NCI-H1417 (cell line): ENCODE measurements around the gene RHOBTB3.
"Not testable (repeated sequence)": the region's sequence is repeated elsewhere in the genome, so short reads cannot be mapped to it uniquely, and the experiment has no call there.

Experiments
- DNase-seq, 3 experiments: peaks; one replicate each; lab custom pipeline; 2025; lab: John Stamatoyannopoulos, UW

The RHOBTB3 gene, protein sequence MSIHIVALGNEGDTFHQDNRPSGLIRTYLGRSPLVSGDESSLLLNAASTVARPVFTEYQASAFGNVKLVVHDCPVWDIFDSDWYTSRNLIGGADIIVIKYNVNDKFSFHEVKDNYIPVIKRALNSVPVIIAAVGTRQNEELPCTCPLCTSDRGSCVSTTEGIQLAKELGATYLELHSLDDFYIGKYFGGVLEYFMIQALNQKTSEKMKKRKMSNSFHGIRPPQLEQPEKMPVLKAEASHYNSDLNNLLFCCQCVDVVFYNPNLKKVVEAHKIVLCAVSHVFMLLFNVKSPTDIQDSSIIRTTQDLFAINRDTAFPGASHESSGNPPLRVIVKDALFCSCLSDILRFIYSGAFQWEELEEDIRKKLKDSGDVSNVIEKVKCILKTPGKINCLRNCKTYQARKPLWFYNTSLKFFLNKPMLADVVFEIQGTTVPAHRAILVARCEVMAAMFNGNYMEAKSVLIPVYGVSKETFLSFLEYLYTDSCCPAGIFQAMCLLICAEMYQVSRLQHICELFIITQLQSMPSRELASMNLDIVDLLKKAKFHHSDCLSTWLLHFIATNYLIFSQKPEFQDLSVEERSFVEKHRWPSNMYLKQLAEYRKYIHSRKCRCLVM

DNA sequence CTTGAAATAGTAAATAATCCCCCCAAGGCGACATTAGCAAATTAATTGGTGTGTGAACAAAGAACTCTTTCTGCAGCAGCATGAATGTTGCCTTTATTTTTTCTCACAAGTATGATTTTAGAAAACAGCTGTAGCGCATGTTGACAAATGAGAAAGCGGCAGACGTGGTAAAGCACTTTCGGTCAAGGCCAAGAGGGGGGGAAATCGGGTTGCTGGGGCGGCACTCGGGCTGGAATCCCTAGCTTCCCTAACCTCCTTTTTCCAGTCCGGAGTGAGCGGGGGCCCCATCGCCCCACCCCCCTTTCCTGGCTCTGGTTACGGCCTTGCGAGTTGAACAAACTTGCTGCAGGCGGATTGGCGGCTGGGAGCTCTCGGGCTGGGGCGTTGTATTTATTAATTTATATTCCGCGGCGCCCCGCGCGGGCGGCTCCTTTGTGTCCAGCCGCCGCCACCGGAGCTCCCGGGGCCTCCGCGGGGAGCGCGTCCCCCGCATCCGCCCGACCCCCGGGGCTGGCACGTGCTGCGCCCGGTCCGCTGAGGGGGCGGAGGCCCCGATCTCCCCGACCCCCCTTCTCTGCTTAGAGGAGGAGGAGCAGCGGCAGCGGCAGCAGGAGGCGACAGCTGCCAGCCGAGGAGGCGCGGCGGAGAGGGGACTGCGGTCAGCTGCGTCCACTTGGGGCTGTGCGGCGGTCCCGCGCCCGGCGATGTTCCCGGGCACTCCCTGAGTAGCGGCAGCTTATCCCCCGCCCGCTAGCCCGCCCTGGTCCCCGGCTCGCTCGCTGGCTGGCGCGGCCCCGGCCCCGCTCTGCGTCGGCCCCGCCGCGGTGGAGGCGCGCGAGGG is at the start of gene RHOBTB3:
Gene RHOBTB3 (plus strand): TSS at position 607 of the 841 bp plus-strand sequence. CDS start 347 bp downstream, outside the sequence.
- DNase-seq, result peak; percentile 79 to 88 (median 82)

DNA sequence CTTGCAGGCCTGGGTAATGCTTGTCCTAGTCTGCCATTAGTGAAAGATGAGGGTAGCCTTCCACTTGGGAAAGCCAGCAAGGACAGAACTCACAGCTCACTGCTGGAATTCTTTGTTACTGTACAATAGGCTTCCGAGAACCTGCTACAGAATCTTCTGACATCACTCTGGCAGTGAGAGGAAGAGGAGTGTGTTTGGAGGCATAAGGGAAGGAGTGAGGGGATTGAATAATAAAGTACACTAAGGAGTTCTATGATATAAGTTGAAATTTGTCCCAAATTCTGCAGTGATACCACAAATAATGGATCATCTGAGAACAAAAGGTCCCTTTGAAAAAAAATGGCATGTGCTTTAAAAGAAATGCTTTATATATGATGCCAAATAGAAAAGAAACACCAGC is 48.2 kb upstream of the RHOBTB3 start, which contains the start of gene SPATA9:
Gene SPATA9 (minus strand): TSS at position 101 of the 400 bp plus-strand sequence. CDS start 137 bp downstream, outside the sequence.
- DNase-seq, result no peak

DNA sequence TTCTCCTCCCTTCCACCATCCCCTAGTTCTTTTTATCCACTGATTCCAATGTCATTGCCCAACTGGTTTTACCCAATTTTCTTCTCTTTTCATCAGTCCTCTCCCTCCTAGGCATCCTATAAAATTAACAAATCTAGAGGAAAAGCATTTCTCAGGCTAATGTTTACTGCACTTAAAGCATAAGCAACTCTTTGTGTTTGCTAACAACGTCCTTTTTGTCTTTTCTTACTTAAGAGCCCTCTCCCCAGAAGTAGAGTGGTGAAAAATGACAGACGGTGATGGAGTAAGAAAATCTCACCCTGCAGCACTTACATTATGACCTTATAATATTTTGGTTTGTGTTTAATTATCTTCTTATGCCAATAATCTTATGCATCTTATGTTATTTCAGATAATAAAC is 46.8 kb upstream of the RHOBTB3 start:
- no peak for DNase-seq

DNA sequence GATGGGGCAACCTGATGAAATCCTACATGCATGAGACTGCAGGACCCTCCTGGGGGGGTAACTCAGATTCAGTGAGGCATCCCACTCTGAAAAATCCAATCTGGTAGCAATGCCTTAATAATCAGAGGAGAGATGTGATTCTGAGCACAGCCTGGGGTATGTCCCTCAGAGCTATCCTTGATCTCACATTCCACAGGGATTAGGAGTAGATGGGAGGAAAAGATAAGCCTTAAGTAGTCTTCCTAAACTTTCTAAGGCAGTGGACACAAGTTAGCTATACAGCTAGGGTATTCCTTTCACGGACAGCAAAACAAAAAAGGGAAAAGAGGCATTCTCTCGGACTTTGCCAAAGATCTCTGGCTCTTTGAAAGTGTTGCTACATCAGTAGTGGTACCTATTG is 44.5 kb upstream of the RHOBTB3 start:
- DNase-seq, result no peak

DNA sequence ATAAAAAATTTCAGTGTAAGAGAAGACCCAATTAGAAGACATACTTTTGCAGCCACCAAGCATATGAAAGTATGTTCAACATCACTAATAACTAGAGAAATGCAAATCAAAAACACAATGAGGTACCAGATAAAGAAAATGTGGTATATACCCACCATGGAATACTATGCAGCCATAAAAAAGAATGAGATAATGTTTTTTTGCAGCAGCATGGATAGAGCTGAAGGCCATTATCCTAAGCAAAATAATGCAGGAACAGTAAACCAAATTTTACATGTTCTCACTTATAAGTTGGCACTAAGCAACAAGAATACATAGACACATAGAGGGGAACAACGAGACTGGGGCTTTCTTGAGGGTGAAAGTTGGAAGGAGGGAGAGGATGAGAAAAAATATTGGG is 41.5 kb upstream of the RHOBTB3 start:
- no peak for DNase-seq

DNA sequence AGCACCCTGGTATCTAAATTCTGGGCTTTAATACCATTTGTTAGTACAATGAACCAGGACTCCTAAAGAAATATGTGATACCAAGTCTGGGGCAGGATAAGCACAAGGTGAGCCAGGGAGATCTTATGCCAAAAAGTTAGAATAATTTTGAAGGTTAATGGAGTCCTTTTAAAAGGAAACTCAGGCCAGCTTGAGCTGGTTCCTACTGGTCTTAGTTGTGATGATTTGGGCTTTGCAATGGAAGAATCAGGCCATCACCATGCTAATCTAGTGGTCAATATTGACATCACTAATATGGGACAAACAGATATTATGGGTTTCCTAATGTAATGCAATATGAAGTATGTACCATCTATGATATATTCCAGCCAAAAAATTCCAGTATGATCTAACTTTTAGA is 40.8 kb upstream of the RHOBTB3 start:
- no peak for DNase-seq

DNA sequence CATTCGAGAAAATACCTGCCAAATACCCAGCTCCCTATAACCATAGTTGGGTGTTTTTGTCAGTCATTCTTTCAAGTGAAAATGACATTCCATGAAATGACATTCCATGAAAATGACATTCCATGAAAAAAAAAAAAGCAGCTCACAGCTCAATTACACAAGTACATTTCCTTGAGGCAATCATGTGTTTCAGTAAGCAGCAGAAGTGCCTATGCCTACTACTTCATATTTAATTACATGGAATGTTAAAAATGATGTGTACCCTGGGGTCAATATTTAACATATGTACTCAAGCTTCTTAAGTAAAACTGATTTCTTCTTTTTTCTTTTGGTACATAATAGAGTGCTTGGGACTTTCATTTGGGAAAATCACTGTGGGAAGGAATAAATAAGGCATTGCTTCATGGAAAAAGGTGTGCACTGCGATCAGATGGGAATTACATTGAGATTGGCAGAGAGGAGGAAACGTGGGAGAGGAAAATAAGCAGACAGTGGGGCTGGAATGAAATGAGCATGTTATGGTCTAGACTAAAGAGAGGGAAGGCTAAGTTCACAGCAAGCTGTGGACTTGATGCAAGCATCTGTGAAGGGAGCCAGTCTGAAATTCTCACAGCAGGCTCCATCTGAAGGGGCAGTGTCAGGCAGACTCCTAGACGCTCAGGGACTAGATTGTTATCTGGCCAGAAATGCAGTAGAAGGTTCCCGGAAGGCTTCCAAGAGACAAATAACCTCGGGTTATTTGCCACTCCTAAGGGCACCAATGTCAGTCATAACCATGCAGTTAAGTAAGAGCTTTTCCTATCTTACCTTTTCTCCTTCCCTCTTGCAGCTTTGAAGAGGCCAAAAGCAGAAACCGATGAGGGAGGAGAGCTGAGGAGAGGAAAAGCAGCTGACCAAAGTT is 33.1 kb upstream of the RHOBTB3 start:
- DNase-seq, result peak in 1 of 3 experiments; percentile 1

DNA sequence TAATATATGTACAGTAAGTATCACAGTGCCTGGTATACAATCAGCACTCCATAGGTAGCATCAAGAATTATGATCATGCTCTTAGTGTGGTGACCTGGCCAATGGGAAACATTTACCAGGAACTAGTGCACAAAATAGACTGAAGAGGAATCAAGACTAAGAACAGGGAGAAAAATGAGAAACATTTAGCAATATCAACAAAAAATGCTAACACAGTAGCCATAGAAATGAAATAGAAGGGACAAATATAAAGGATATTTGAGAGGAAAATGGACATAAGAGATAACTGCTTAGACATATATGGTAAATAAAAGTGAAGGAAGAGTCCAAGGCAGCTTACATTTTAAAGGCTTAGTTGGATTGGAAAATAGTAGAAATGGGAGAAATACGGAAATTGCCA is 31.8 kb upstream of the RHOBTB3 start:
- DNase-seq, result no peak

DNA sequence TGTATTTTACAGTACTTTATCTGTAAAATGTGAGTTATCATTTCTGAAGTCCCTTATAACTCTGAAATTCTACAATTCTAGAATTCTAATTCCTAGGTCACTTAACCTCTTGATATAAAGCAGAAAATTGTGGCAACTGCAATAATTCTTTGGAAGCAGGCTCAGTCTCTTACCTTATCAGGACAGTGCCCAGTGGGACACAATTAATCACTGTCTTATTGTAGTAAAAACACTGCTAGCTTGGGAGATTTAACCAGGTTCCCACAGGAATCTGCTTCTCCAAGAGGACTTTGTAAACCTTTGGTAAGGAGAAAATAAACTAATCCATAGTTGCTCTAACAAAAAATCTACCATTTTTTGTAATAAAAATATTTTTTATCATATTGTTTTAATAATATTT is 30.1 kb upstream of the RHOBTB3 start:
- DNase-seq, result peak in 1 of 3 experiments; percentile 2

DNA sequence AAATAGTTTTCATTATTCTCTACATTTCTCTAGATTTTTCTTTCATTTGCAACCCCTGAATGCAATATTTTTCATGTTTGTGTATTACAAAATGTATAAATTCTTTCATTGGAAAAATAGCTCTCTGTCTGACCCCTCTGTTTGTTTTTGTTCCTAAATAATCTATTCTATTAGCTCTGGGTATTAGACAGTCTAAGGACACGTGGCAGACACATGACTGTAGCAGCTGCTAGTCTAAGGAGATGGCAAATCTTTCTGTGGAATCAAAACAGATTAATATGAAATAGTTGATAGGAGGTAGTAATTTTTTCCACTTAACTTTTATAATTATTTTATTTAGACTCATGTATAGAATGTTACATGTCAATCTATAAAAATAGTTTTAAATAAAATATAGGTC is 27.0 kb upstream of the RHOBTB3 start:
- no peak for DNase-seq

DNA sequence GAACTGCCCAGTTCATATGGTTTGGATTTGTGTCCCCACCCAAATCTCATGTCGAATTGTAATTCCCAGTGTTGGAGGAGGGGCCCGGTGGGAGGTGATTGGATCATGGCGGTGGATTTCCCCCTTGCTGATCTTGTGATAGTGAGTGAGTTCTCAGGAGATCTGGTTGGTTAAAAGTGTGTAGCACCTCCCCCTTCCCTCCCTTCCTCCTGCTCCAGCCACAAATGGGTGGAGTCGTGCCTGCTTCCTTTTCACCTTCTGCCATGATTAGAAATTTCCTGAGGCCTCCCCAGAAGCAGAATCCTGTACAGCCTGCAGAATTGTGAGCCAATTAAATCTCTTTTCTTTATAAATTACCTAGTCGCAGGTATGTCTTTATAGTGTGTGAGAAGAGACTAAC is 24.9 kb upstream of the RHOBTB3 start:
- DNase-seq, result not testable (repeated sequence)

DNA sequence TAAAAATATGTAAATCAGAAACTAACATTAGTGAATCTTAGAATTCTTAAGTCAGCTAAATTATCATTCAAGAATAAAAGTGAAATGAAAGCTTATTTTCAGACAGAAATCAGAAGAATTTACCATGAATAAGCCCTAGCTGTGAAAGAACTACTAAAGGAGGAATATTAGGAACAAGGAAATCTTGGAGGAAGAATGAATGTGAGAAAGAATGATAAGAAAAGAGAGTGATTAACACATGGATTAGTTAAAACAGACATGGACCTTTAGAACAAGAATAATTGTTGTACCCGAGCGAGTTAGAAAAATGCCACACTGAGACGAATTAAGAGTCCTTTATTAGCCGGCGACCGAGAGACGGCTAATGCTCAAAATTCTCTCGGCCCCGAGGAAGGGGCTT is 24.1 kb upstream of the RHOBTB3 start:
- no peak for DNase-seq

DNA sequence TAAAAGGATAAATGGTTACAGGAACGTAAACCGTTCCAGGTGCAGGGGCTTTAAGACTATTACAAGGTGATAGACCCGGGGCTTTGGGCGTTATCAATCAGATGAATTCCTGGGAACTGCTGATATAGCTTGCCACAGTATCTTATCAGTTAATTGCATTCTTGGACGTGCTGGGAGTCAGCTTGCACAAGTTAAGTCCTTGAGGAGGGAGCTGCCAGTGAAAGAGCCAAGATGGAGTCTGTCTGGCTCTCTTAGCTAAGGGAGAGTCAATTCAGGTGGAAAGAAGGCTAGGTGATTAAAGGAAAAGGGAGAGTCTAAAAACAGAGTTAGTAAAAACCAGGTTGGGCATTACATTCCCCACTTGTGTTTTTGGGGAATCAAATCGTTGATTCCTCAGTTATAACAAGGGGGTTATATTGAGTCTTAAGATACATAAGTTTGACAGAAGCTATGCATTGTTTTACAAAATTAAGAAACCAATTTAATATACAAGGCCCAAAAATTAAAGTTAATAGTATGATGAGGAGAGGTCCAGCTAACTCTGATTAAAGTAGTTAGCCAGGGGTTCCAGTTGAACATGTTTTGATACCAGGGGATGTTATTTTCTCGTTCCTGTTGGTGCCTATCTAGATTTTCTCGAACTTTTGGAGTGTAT is 23.5 kb upstream of the RHOBTB3 start:
- DNase-seq, result not testable (repeated sequence)

DNA sequence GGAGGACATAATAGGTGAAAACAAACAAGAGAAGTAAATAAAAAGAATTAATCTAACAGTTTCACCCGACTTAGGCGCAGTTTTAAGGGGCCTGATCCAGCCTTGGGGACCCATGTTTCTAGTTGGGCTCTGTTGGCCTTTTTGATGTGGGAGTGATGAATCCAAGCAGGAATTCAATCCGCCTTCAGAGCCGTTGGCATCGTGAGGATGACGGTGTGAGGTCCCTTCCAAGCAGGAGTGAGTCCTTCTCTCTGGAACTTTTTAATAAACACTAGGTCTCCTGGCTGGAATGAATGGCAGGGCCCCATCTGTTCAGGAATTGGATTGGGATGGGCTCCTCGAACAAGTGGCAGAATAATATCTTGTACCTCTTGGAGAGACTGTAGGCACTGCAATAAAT is 22.3 kb upstream of the RHOBTB3 start:
- DNase-seq, result no peak

DNA sequence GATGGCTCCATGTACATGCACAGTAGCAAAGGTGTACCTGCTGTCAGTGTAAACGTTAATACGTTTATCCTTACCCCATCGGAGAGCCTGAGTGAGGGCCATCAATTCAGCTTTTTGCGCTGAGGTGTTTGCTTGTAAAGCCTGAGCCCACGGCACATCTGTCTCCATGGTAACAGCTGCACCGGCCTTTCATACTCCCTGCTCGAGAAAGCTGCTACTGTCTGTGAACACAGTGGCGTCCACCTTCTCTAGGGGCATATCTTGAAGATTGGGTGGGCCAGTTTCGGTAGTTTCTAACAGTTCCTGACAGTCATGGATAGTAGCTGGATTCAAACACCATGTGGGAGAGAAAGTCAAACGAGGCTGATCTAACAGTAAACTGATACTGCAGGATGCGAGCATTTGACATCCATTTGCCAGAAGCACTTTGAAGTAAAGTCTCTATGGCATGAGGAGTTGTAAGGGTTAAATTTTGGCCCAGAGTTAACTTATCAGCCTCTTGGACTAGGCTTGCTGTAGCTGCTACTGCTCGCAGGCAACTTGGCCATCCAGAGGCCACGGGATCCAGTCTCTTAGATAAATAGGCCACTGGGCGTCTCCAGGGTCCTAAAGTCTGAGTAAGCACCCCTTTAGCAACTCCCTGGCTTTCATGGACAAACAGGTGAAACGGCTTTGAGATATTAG is 21.0 kb upstream of the RHOBTB3 start:
- peak in 2 of 3 experiments; percentile 13 to 27 for DNase-seq

DNA sequence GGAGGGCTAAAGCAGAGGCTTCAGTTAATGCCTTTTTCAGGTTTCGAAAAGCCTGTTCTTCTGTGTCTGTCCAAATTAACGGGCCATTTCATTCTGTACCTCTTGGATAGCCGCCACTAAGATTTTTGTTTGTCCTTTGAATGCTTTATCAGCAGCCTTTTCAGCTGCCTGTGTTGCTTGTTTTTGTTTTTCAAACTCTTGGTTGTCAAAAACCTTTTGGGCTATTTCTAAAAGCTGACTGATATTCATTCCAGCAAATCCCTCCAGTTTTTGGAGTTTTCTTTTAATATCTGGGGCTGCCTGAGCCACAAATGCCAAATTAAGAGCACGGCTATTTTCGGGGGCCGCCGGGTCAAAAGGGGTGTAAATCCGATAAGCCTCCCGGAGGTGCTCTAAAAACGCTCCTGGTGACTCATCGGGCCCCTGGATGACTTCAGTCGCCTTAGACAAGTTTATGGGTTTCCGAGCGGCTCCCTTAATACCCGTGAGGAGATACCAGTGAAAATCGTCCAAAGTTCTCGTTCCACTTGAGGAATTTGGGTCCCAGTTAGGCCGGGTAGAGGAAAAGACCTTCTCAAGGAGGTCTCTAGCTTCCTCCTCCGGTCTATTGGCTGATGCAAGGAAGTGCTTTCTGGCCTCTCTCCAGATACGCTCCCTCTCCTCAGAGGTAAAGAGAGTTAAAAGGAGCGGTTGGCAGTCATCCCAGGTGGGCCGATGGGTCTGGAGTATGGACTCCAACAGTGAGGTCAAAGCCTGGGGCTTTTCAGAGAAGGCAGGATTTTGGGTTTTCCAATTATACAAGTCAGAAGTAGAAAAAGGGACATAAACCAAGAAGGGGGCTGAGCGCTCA is 20.3 kb upstream of the RHOBTB3 start:
- not testable (repeated sequence) for DNase-seq

DNA sequence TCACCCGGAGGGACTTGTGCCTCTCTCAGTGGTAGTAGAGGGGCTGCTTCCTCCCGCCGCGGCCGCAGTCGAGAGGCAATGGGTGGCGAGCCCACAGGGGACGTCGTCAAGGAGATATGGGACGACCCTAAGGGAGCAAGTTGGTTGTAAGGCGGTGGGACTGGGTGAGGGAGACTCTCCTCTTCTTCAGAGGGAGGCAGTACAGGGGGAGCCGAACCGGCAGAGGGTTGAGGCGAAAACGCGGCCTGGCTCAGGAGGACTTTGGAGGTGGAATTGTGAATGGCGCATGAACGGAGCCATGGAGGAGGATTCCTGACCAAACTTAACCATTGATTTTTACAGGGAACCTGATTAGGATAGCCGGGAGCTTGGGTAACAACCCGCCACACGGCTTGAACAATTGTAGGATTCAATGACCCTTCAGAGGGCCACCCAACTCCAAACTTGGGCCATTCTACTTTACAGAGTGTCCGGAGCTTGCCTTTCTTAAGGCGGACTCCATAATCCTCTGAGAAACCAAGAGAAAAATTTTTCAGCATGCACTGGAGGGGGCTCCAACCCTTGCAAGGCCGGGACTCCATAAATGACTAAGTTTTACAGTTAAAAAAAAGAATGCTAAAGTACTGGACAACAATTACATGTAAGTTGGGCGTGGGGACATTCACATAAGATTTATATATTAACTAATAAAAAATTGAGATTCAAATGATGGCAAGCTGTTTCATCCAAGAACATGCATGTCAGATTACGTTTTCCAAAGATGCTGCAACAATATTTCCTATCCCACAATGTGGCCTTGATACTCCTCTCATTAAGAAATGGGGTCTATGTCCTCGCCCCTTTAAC is 19.4 kb upstream of the RHOBTB3 start:
- no peak for DNase-seq

DNA sequence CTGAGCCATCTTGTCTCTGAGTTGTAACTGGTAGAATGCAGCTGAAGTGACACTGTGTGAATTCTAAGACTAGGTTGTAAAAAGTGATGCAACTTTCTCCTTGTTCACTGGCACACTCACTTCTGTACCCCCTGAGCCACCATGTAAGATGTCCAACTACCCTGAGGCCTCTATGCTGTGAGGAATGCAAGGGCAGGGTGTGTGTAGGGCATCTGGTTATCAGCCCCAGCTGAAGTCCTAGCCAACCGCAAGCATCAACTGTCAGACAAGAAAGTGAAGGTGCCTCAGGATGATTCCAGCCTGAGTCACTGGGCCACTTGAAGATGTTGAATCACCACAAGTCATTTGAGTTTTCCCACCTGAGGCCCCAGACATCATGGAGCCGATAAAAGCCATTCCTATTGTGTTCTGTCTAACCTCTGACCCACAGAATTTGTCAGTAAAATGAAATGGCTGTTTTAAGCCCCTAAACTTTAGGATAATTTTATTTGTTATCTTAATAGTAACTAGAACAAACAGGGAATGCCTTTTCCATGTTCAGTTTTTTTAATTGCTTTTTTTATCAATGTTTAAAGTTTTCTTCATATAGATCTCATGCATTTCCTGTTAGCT is 18.7 kb upstream of the RHOBTB3 start:
- DNase-seq, result peak in 2 of 3 experiments; percentile 4 to 33
